Measurements from ENCODE around the gene EML2. TPM values are rescaled to one million over a fixed set of nuclear protein-coding genes. Genes with fewer than 3 reads are reported as not detected.

The EML2 gene
- total and polyA plus RNA-seq, 10 of the 15 experiments (the other 5 are each of a cell fraction or from before 2014, with no cell fraction given) = 1.6 to 64.0 (median 27.5) TPM

GRCh38 chr19:45645631-45646344 lies 6.6 kb upstream of the EML2 start:
- peak overlapping the region; percentile 51; the same call in 1 of the 2 replicates for H3K9ac ChIP-seq (ENCODE audit: control insufficient read depth, insufficient read depth, low read length)
- intact Hi-C loops (cut with micrococcal nuclease; ENCODE audit: unreplicated experiment) = loop anchor here (2.0 to 10.0 kb wide), 2 partner anchors 23 to 241 kb away; partner anchors contain the start of genes GIPR, POLR1G and PPP1R13L
- TF ChIP-seq IRF3 (IDR thresholded peaks at IDR 0.05) (peak; percentile 81), POLR2A (IDR thresholded peaks at IDR 0.05; ENCODE audit: low read depth, low read length) (no peak), ZBTB4 (CRISPR knock-in tag; IDR thresholded peaks at IDR 0.05) (no peak)
- TF ChIP-seq, protein P1, sequence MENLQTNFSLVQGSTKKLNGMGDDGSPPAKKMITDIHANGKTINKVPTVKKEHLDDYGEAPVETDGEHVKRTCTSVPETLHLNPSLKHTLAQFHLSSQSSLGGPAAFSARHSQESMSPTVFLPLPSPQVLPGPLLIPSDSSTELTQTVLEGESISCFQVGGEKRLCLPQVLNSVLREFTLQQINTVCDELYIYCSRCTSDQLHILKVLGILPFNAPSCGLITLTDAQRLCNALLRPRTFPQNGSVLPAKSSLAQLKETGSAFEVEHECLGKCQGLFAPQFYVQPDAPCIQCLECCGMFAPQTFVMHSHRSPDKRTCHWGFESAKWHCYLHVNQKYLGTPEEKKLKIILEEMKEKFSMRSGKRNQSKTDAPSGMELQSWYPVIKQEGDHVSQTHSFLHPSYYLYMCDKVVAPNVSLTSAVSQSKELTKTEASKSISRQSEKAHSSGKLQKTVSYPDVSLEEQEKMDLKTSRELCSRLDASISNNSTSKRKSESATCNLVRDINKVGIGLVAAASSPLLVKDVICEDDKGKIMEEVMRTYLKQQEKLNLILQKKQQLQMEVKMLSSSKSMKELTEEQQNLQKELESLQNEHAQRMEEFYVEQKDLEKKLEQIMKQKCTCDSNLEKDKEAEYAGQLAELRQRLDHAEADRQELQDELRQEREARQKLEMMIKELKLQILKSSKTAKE (IDR thresholded peaks at IDR 0.05; ENCODE audit: low read depth, poor library complexity, severe bottlenecking) = peak; percentile 76
- TF ChIP-seq, protein P2, sequence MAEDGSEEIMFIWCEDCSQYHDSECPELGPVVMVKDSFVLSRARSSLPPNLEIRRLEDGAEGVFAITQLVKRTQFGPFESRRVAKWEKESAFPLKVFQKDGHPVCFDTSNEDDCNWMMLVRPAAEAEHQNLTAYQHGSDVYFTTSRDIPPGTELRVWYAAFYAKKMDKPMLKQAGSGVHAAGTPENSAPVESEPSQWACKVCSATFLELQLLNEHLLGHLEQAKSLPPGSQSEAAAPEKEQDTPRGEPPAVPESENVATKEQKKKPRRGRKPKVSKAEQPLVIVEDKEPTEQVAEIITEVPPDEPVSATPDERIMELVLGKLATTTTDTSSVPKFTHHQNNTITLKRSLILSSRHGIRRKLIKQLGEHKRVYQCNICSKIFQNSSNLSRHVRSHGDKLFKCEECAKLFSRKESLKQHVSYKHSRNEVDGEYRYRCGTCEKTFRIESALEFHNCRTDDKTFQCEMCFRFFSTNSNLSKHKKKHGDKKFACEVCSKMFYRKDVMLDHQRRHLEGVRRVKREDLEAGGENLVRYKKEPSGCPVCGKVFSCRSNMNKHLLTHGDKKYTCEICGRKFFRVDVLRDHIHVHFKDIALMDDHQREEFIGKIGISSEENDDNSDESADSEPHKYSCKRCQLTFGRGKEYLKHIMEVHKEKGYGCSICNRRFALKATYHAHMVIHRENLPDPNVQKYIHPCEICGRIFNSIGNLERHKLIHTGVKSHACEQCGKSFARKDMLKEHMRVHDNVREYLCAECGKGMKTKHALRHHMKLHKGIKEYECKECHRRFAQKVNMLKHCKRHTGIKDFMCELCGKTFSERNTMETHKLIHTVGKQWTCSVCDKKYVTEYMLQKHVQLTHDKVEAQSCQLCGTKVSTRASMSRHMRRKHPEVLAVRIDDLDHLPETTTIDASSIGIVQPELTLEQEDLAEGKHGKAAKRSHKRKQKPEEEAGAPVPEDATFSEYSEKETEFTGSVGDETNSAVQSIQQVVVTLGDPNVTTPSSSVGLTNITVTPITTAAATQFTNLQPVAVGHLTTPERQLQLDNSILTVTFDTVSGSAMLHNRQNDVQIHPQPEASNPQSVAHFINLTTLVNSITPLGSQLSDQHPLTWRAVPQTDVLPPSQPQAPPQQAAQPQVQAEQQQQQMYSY (CRISPR knock-in tag; IDR thresholded peaks at IDR 0.05) = no peak
- TF ChIP-seq, protein P3, sequence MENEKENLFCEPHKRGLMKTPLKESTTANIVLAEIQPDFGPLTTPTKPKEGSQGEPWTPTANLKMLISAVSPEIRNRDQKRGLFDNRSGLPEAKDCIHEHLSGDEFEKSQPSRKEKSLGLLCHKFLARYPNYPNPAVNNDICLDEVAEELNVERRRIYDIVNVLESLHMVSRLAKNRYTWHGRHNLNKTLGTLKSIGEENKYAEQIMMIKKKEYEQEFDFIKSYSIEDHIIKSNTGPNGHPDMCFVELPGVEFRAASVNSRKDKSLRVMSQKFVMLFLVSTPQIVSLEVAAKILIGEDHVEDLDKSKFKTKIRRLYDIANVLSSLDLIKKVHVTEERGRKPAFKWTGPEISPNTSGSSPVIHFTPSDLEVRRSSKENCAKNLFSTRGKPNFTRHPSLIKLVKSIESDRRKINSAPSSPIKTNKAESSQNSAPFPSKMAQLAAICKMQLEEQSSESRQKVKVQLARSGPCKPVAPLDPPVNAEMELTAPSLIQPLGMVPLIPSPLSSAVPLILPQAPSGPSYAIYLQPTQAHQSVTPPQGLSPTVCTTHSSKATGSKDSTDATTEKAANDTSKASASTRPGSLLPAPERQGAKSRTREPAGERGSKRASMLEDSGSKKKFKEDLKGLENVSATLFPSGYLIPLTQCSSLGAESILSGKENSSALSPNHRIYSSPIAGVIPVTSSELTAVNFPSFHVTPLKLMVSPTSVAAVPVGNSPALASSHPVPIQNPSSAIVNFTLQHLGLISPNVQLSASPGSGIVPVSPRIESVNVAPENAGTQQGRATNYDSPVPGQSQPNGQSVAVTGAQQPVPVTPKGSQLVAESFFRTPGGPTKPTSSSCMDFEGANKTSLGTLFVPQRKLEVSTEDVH (IDR thresholded peaks at IDR 0.05; ENCODE audit: low read depth, partially characterized antibody) = no peak

More at GRCh38 chr19:45645631-45646344, 6.6 kb upstream of the EML2 start:
- no TSS peak for BruUV-seq (replicated peaks)
- WGBS (ENCODE audit: insufficient coverage, insufficient replicate concordance, low lambda C conversion rate, missing lambda C conversion rate) = under 1% methylated on average over 26 of the region's 27 CpGs
- Histone ChIP-seq H3K27ac (ENCODE audit: control insufficient read depth, insufficient read depth) (peak overlapping the region; percentile 40; the same call in 1 of the 2 replicates), H3K27me3 (replicated peaks in 1 of 2; ENCODE audit: control insufficient read depth in 2 of 2, insufficient read depth in 2 of 2, low read length in 1 of 2) (no peaks in the 10 kb centered on the region), H3K36me3 (ENCODE audit: control insufficient read depth in 2 of 2, insufficient read depth in 2 of 2, low read length in 1 of 2) (no peaks in the 10 kb centered on the region), H3K79me2 (ENCODE audit: control insufficient read depth, insufficient read depth, low read length) (no peaks in the 10 kb centered on the region), H2AFZ (ENCODE audit: control insufficient read depth, low read depth, low read length) (peak overlapping the region; percentile 93), H3K9me3 (replicated peaks; ENCODE audit: control insufficient read depth, insufficient read depth, low read length) (no peaks in the 10 kb centered on the region), H3K4me1 (ENCODE audit: control insufficient read depth, insufficient read depth, low read length) (peaks cover 16% of the 10 kb centered on the region), H3K4me3 (peak overlapping the region; percentile 63; the same call in 1 of the 2 replicates), H3K4me2 (ENCODE audit: control insufficient read depth, insufficient read depth) (peak overlapping the region; percentile 23), H4K20me1 (ENCODE audit: control insufficient read depth, insufficient read depth) (no peaks in the 10 kb centered on the region)
- FAIRE-seq (peak; percentile 72), DNase-seq (ENCODE audit: low read depth, low spot score) (peak; percentile 65), ATAC-seq (peak; percentile 62)
- in situ Hi-C loops (cut with MboI) = loop anchor here (10.0 kb wide), 1 partner anchor 121 kb away; no protein-coding TSS in a partner anchor
- ChIA-PET CTCF (interaction anchor here (0.6 to 1.7 kb wide), 13 partner anchors 15 to 207 kb away, joined by 3 to 15 read pairs (median 5); partner anchors contain the start of genes FBXO46, QPCTL and SNRPD2), POLR2A (interaction anchor here (0.6 to 1.3 kb wide), 16 partner anchors 9 to 176 kb away, joined by 3 to 9 read pairs (median 4); partner anchors contain the start of genes GIPR, OPA3, QPCTL and SIX5), SMC1A (ENCODE audit: uncharacterized antibody, unreplicated experiment) (interaction anchor here (0.7 to 3.1 kb wide), 12 partner anchors 18 to 206 kb away, joined by 3 to 11 read pairs (median 3); partner anchors contain the start of gene QPCTL), RAD21 (ENCODE audit: unreplicated experiment) (interaction anchor here (0.6 to 2.2 kb wide), 25 partner anchors 9 to 240 kb away, joined by 3 to 14 read pairs (median 3); partner anchors contain the start of genes FOSB, GIPR, QPCTL and SIX5)

Data from GM12878 (cell line).